Measurements from ENCODE around the gene CPVL.

Gene CPVL

GRCh38 chr7:28960071-28960840 lies 186.1 kb downstream of the CPVL start:
- DNase-seq = no peak

DNA sequence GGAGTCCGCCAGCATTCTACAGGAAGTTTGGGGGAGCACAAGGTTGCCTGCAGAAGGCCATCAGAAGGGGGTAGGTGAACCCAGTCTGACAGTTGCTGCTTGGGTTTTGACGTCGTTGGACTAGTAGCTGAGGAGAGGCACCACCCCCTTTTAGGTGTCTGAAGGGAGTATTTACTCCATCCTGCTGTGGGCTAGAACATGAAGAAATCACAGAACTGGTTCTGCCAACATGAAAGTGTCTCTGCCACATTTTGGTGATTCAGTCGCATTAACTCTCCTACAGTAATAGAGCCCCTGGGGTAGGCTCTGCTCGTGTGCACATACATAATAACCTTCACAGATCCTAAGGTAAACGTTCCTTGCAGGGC lies 187.4 kb downstream of the CPVL start:
- no peak for DNase-seq

- DNase-seq = no peak
These were observed 187.9 kb downstream of the CPVL start, which contains the start of gene TRIL for GRCh38 chr7:28958235-28958979. TRIL (minus strand) TSS chr7:28958330; CDS start chr7:28958046, 284 bp downstream.

- no peak for DNase-seq
These were observed 188.5 kb downstream of the CPVL start for GRCh38 chr7:28957751-28958234.

DNA sequence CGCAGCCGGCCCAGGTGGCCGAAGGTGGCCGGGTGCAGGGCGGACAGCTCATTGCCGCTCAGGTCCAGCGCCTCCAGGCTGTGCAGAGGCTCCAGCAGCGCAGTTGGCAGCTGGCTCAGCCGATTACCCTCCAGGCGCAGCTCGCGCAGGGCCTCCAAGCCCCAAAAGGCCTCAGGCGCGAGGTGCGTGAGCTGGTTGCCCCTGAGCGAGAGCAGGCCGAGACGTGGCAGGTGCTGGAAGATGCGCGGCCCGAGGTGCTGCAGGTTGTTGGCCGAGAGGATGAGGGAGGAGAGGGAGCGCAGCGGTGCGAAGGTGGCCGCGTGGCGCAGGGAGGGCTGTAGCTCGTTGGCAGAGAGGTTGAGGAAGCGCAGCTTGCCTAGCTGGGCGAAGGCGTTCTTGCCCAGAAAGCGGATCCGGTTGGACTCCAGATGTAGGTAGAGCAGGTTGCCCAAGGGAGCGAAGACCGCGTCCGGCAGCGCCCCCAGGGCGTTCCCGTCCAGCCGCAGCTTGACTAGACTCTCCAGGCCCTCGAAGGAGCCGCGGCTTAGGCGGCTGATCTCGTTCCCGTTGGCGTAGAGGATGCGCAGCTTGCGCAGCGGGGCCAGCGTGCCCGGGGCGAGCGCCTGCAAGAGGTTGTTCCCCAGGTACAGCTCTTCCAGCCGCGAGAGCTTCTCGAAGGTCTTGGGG lies 189.1 kb downstream of the CPVL start:
- no peak for DNase-seq

DNA sequence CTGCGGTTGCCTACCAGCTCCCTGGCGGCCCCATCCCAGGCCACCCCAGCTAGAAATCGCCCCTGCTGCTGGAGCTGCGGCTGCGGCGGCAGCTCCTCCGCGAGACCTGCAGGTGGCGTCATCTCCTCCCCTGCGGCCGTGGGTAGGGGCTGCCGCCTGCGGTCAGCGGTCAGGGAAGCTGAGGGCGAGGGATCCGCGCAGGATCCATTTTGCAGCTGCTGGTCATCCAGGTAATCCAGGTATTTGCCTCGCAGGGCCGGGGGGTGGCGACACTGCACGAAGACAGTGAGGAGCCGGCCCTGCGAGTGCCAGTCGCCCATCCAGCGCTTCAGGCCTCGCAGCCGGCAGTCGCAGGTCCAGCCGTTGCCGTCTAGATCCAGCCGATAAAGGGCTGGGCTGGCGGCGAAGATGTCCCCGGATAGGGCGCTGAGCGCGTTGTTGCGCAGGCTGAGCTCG lies 189.7 kb downstream of the CPVL start:
- no peak for DNase-seq

DNA sequence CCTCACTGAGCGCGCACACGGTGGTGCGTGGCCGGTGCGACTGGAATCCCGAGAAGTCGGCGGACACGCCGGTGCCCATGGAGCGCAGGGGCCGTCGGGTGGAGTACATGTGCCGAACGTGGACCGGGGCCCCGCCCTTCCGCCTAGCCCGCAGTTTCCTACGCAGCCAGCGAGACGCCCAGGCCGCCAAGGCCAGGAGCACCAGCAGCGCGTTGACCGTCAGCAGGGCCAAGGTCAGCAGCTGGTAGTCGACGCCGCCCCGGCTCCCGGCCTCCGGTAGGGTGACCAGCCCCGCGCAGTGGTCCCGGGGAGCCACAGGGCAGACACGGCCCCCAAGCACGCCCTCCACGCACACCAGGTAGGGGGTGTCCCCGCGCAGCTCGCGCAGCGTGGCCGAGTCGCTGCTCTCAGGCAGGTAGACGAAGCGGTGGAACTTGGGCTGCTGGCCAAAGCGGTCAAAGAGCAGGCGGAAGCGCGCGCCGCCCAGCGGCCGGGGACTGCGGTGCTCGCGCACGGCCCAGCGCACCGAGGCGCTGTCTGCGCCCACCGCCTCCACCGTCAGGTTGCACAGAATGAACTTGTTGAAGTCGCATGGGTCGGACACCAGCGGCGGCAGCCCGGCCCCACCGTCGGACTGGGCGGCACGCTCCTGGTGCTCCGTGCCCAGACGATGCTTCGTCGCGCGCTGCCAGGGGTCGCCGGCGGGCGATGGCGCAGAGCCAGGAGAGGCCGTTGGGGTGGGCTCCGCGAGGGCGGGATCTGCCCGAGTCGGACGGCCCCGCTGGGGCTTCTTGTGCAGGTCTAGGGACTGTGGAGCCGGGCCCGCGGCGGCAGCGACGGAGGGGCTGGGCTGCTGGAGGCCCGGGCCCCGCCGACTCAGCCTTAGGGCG lies 190.4 kb downstream of the CPVL start:
- DNase-seq = no peak

DNA sequence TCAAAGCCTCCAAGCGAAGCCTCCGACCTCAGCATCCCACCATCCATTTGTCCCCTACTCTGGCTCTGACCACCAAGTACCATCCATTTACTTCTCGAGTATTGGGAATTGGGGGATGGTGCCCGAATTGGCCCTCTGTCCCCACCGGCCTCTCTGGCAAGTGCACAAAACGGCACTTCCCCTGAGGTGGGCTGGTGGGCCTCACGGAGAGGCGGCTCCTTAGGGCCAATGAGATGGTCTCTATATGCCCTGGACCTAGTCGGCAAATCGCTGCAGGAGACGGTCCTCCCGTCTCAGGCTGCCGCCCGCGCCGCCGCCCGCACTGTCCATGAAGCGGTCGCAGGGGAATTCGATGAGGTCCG lies 191.0 kb downstream of the CPVL start:
- no peak for DNase-seq

DNA sequence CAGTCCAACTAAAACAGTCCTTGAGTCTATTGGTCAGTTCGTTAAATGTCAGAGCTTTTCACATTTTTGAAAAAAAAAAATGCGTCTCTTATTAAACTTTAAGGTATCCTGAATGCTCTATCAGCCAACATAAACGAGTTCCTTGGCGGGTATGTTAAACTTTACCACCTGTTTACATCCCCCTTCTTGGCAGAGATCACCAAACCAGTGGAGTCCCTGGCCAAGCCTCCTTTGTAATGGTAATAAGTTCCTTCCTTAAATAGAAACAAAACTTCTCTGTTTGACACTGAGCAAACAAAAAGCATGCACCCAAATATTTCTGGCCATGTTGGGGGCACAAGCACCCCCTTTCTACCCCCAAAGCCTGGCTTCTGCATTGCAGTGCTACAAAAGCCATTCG lies 191.4 kb downstream of the CPVL start:
- DNase-seq = no peak

- no peak for DNase-seq
These were observed 191.9 kb downstream of the CPVL start for GRCh38 chr7:28954471-28954870.

DNA sequence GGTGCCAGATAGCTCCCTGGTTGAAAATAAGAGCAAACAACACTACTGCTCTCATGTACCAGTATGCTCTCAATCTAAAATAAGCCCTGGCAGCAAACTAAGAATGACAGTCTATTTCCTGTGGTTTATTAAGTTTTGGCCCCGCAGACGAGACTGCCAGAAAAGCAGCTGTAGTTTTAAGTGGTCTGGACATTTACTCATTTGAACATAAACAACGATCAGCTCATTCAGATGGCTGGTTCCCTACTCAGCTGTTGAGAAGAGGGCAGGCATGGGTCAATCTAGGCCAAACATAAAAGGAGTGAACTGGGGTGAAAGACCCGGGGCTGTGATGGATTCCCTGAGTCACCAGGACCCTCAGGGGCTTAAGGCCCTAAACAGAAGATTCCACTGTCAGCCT lies 192.7 kb downstream of the CPVL start:
- no peak for DNase-seq

Data from Kasumi-1 (cell line).